ENCODE measurements around the gene NMT1. TPM values are rescaled to one million over a fixed set of nuclear protein-coding genes. Genes with fewer than 3 reads are reported as not detected.
A peak's percentile ranks its signal among the peaks of the same experiment; 100 is the strongest.

Gene NMT1
- total RNA-seq, 1 experiment from 2014 or later = 173 TPM

DNA sequence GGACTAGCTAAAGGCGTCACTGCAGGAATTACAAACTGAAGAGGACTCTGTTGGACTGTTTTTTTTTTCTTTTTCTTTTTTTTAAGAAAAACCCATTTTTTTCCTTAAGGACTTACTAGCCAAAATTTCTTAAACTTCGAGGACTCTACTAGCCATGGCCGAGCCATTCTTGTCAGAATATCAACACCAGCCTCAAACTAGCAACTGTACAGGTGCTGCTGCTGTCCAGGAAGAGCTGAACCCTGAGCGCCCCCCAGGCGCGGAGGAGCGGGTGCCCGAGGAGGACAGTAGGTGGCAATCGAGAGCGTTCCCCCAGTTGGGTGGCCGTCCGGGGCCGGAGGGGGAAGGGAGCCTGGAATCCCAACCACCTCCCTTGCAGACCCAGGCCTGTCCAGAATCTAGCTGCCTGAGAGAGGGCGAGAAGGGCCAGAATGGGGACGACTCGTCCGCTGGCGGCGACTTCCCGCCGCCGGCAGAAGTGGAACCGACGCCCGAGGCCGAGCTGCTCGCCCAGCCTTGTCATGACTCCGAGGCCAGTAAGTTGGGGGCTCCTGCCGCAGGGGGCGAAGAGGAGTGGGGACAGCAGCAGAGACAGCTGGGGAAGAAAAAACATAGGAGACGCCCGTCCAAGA lies 88.0 kb downstream of the NMT1 start:
- DNase-seq = peak; percentile 94 to 95
- Mint-ChIP-seq H3K9me3 (ENCODE audit: unreplicated experiment) (no peaks in the 10 kb centered on the region), H3K4me1 (ENCODE audit: low read depth, unreplicated experiment) (peaks cover 15% of the 10 kb centered on the region), H3K27me3 (ENCODE audit: insufficient read depth, unreplicated experiment) (peaks cover 4% of the 10 kb centered on the region), H3K4me3 (ENCODE audit: unreplicated experiment) (peak overlapping the region; percentile 99), H3K27ac (ENCODE audit: unreplicated experiment) (peak overlapping the region; percentile 94), H3K36me3 (ENCODE audit: insufficient read depth, unreplicated experiment) (peaks cover 60% of the 10 kb centered on the region)
- intact Hi-C loops (cut with micrococcal nuclease; ENCODE audit: unreplicated experiment) = loop anchor here (5.0 kb wide), 1 partner anchor 223 kb away; no protein-coding TSS in a partner anchor
- TF ChIP-seq, protein P1, sequence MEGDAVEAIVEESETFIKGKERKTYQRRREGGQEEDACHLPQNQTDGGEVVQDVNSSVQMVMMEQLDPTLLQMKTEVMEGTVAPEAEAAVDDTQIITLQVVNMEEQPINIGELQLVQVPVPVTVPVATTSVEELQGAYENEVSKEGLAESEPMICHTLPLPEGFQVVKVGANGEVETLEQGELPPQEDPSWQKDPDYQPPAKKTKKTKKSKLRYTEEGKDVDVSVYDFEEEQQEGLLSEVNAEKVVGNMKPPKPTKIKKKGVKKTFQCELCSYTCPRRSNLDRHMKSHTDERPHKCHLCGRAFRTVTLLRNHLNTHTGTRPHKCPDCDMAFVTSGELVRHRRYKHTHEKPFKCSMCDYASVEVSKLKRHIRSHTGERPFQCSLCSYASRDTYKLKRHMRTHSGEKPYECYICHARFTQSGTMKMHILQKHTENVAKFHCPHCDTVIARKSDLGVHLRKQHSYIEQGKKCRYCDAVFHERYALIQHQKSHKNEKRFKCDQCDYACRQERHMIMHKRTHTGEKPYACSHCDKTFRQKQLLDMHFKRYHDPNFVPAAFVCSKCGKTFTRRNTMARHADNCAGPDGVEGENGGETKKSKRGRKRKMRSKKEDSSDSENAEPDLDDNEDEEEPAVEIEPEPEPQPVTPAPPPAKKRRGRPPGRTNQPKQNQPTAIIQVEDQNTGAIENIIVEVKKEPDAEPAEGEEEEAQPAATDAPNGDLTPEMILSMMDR (IDR thresholded peaks at IDR 0.05; ENCODE audit: insufficient read depth in 1 of 2, low read depth in 1 of 2, low read length in 1 of 2, severe bottlenecking in 1 of 2, unreplicated experiment in 1 of 2) = peak; percentile 79 to 97
- peaks cover 17% of the 10 kb centered on the region for H3K4me1 ChIP-seq
- POLR2A ChIA-PET = interaction anchor here (0.5 to 7.0 kb wide), 31 partner anchors 9 to 373 kb away, joined by 3 to 279 read pairs (median 6); partner anchors contain the start of genes ACBD4, HEXIM2, MAP3K14 and NMT1
- H3K27me3 ChIP-seq (replicated peaks; ENCODE audit: control insufficient read depth, insufficient read depth, low read length) = no peaks in the 10 kb centered on the region
- no peaks in the 10 kb centered on the region for H3K36me3 ChIP-seq (ENCODE audit: control insufficient read depth, insufficient read depth, low read length)
- BruUV-seq (replicated peaks) = no TSS peak
- peak overlapping the region; percentile 70 for H3K4me3 ChIP-seq (ENCODE audit: low read depth, low read length)
- CTCF ChIA-PET = interaction anchor here (0.6 to 8.2 kb wide), 25 partner anchors 11 to 963 kb away, joined by 3 to 230 read pairs (median 5); partner anchors contain the start of genes ACBD4, HEXIM2, NMT1 and TMUB2
- no peaks in the 10 kb centered on the region for H3K9me3 ChIP-seq

DNA sequence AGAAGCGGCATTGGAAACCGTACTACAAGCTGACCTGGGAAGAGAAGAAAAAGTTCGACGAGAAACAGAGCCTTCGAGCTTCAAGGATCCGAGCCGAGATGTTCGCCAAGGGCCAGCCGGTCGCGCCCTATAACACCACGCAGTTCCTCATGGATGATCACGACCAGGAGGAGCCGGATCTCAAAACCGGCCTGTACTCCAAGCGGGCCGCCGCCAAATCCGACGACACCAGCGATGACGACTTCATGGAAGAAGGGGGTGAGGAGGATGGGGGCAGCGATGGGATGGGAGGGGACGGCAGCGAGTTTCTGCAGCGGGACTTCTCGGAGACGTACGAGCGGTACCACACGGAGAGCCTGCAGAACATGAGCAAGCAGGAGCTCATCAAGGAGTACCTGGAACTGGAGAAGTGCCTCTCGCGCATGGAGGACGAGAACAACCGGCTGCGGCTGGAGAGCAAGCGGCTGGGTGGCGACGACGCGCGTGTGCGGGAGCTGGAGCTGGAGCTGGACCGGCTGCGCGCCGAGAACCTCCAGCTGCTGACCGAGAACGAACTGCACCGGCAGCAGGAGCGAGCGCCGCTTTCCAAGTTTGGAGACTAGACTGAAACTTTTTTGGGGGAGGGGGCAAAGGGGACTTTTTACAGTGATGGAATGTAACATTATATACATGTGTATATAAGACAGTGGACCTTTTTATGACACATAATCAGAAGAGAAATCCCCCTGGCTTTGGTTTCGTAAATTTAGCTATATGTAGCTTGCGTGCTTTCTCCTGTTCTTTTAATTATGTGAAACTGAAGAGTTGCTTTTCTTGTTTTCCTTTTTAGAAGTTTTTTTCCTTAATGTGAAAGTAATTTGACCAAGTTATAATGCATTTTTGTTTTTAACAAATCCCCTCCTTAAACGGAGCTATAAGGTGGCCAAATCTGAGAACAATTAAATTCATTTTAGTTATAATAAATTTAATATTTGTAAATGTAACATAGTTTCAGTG lies 88.8 kb downstream of the NMT1 start:
- peak overlapping the region; percentile 99 for H3K4me3 Mint-ChIP-seq (ENCODE audit: unreplicated experiment)
- DNase-seq = peak in 1 of 2 experiments; percentile 58

More for the DNA sequence above, 88.8 kb downstream of the NMT1 start:
- Histone ChIP-seq H3K4me1 (peaks cover 21% of the 10 kb centered on the region), H3K27me3 (replicated peaks; ENCODE audit: control insufficient read depth, insufficient read depth, low read length) (no peaks in the 10 kb centered on the region), H3K4me3 (ENCODE audit: low read depth, low read length) (peak overlapping the region; percentile 70), H3K9me3 (no peaks in the 10 kb centered on the region), H3K36me3 (ENCODE audit: control insufficient read depth, insufficient read depth, low read length) (no peaks in the 10 kb centered on the region)
- Mint-ChIP-seq H3K9me3 (ENCODE audit: unreplicated experiment) (no peaks in the 10 kb centered on the region), H3K36me3 (ENCODE audit: insufficient read depth, unreplicated experiment) (peaks cover 52% of the 10 kb centered on the region), H3K27me3 (ENCODE audit: insufficient read depth, unreplicated experiment) (peaks cover 4% of the 10 kb centered on the region), H3K27ac (ENCODE audit: unreplicated experiment) (peak overlapping the region; percentile 94), H3K4me1 (ENCODE audit: low read depth, unreplicated experiment) (peaks cover 15% of the 10 kb centered on the region)
- intact Hi-C loops (cut with micrococcal nuclease; ENCODE audit: unreplicated experiment) = loop anchor here (5.0 kb wide), 1 partner anchor 222 kb away; no protein-coding TSS in a partner anchor
- ChIA-PET CTCF (interaction anchor here (0.6 to 8.2 kb wide), 22 partner anchors 10 to 963 kb away, joined by 3 to 230 read pairs (median 5); partner anchors contain the start of genes ACBD4, HEXIM2, NMT1 and TMUB2), POLR2A (interaction anchor here (0.6 to 7.0 kb wide), 14 partner anchors 10 to 167 kb away, joined by 3 to 279 read pairs (median 8); partner anchors contain the start of genes ACBD4, HEXIM2 and MAP3K14)
- TF ChIP-seq, protein P1 (IDR thresholded peaks at IDR 0.05; ENCODE audit: insufficient read depth in 1 of 2, low read depth in 1 of 2, low read length in 1 of 2, severe bottlenecking in 1 of 2, unreplicated experiment in 1 of 2) = no peak
- no TSS peak for BruUV-seq (replicated peaks)

Data from Caco-2 (cell line).